ENCODE measurements around the gene ATP9A. TPM values are rescaled to one million over a fixed set of nuclear protein-coding genes. Genes with fewer than 3 reads are reported as not detected.
"Not testable (repeated sequence)": the region's sequence is repeated elsewhere in the genome, so short reads cannot be mapped to it uniquely, and the experiment has no call there.

The ATP9A gene
- 8.6 TPM for polyA plus RNA-seq (2013, experiment 1 of 2)
- polyA plus RNA-seq (2013, experiment 2 of 2): 7.2 TPM

- Histone ChIP-seq H3K4me1 (ENCODE audit: control insufficient read depth, insufficient read depth, low read length, poor library complexity, severe bottlenecking) (no peaks in the 10 kb centered on the region), H3K36me3 (ENCODE audit: control insufficient read depth, insufficient read depth, low read length) (peaks cover 7% of the 10 kb centered on the region), H3K9me3 (ENCODE audit: control insufficient read depth, low read length) (no peaks in the 10 kb centered on the region), H3K27ac (ENCODE audit: low read depth, low read length, severe bottlenecking) (no peak within 1 kb of the TSS), H3K4me3 (ENCODE audit: extremely low read depth, insufficient read depth, low read length, poor library complexity, severe bottlenecking) (peak within 1 kb of the TSS; percentile 61)
- 2% methylated on average over 50 to 95 of the region's 131 CpGs for WGBS, 2 experiments (ENCODE audit: insufficient coverage in 2 of 2)
Measured at GRCh38 chr20:51767867-51768758, at the start of gene ATP9A. Gene ATP9A, minus strand, starts transcription at chr20:51768390. Its CDS starts 21 bp downstream, at chr20:51768369.

GRCh38 chr20:51816856-51817255 lies 48.7 kb upstream of the ATP9A start:
- H3K27ac ChIP-seq (ENCODE audit: low read depth, low read length, severe bottlenecking); H3K4me1 ChIP-seq (ENCODE audit: control insufficient read depth, insufficient read depth, low read length, poor library complexity, severe bottlenecking); H3K9me3 ChIP-seq (ENCODE audit: control insufficient read depth, low read length); H3K36me3 ChIP-seq (ENCODE audit: control insufficient read depth, insufficient read depth, low read length); H3K4me3 ChIP-seq (ENCODE audit: extremely low read depth, insufficient read depth, low read length, poor library complexity, severe bottlenecking): not testable (repeated sequence)
- WGBS, 2 experiments (ENCODE audit: insufficient coverage in 2 of 2): 90 to 91% methylated on average over 6 of the region's 8 CpGs

- H3K9me3 ChIP-seq (ENCODE audit: control insufficient read depth, low read length): no peaks in the 10 kb centered on the region
- H3K4me3 ChIP-seq (ENCODE audit: extremely low read depth, insufficient read depth, low read length, poor library complexity, severe bottlenecking): no peak overlapping the region
- H3K27ac ChIP-seq (ENCODE audit: low read depth, low read length, severe bottlenecking): no peak overlapping the region
- H3K4me1 ChIP-seq (ENCODE audit: control insufficient read depth, insufficient read depth, low read length, poor library complexity, severe bottlenecking): no peaks in the 10 kb centered on the region
- 87 to 88% methylated on average over 4 to 5 of the region's 5 CpGs for WGBS, 2 experiments (ENCODE audit: insufficient coverage in 2 of 2)
- H3K36me3 ChIP-seq (ENCODE audit: control insufficient read depth, insufficient read depth, low read length): no peaks in the 10 kb centered on the region
Measured at GRCh38 chr20:51815383-51816076, 47.3 kb upstream of the ATP9A start.

GRCh38 chr20:51812861-51813260 lies 44.7 kb upstream of the ATP9A start:
- Histone ChIP-seq H3K9me3 (ENCODE audit: control insufficient read depth, low read length) (no peaks in the 10 kb centered on the region), H3K4me3 (ENCODE audit: extremely low read depth, insufficient read depth, low read length, poor library complexity, severe bottlenecking) (no peak overlapping the region), H3K27ac (ENCODE audit: low read depth, low read length, severe bottlenecking) (no peak overlapping the region), H3K4me1 (ENCODE audit: control insufficient read depth, insufficient read depth, low read length, poor library complexity, severe bottlenecking) (no peaks in the 10 kb centered on the region), H3K36me3 (ENCODE audit: control insufficient read depth, insufficient read depth, low read length) (no peaks in the 10 kb centered on the region)
- 91 to 95% methylated on average over 4 of the region's 4 CpGs for WGBS, 2 experiments (ENCODE audit: insufficient coverage in 2 of 2)

GRCh38 chr20:51811514-51812128 lies 43.4 kb upstream of the ATP9A start:
- H3K27ac ChIP-seq (ENCODE audit: low read depth, low read length, severe bottlenecking): no peak overlapping the region
- 27 to 42% methylated on average over 2 to 3 of the region's 8 CpGs for WGBS, 2 experiments (ENCODE audit: insufficient coverage in 2 of 2)
- no peak overlapping the region for H3K4me3 ChIP-seq (ENCODE audit: extremely low read depth, insufficient read depth, low read length, poor library complexity, severe bottlenecking)
- H3K36me3 ChIP-seq (ENCODE audit: control insufficient read depth, insufficient read depth, low read length): no peaks in the 10 kb centered on the region
- H3K4me1 ChIP-seq (ENCODE audit: control insufficient read depth, insufficient read depth, low read length, poor library complexity, severe bottlenecking): no peaks in the 10 kb centered on the region
- H3K9me3 ChIP-seq (ENCODE audit: control insufficient read depth, low read length): no peaks in the 10 kb centered on the region

GRCh38 chr20:51811042-51811355 lies 42.8 kb upstream of the ATP9A start:
- 81 to 82% methylated on average over 2 to 3 of the region's 3 CpGs for WGBS, 2 experiments (ENCODE audit: insufficient coverage in 2 of 2)
- H3K4me3 ChIP-seq (ENCODE audit: extremely low read depth, insufficient read depth, low read length, poor library complexity, severe bottlenecking): no peak overlapping the region

GRCh38 chr20:51810155-51811041 lies 42.2 kb upstream of the ATP9A start:
- Histone ChIP-seq H3K9me3 (ENCODE audit: control insufficient read depth, low read length) (no peaks in the 10 kb centered on the region), H3K4me1 (ENCODE audit: control insufficient read depth, insufficient read depth, low read length, poor library complexity, severe bottlenecking) (no peaks in the 10 kb centered on the region), H3K4me3 (ENCODE audit: extremely low read depth, insufficient read depth, low read length, poor library complexity, severe bottlenecking) (no peak overlapping the region), H3K36me3 (ENCODE audit: control insufficient read depth, insufficient read depth, low read length) (no peaks in the 10 kb centered on the region), H3K27ac (ENCODE audit: low read depth, low read length, severe bottlenecking) (no peak overlapping the region)
- 90 to 96% methylated on average over 5 to 6 of the region's 13 CpGs for WGBS, 2 experiments (ENCODE audit: insufficient coverage in 2 of 2)

More at GRCh38 chr20:51811042-51811355, 42.8 kb upstream of the ATP9A start:
- Histone ChIP-seq H3K4me1 (ENCODE audit: control insufficient read depth, insufficient read depth, low read length, poor library complexity, severe bottlenecking) (no peaks in the 10 kb centered on the region), H3K9me3 (ENCODE audit: control insufficient read depth, low read length) (no peaks in the 10 kb centered on the region), H3K36me3 (ENCODE audit: control insufficient read depth, insufficient read depth, low read length) (no peaks in the 10 kb centered on the region), H3K27ac (ENCODE audit: low read depth, low read length, severe bottlenecking) (no peak overlapping the region)

- Histone ChIP-seq H3K9me3 (ENCODE audit: control insufficient read depth, low read length) (no peaks in the 10 kb centered on the region), H3K4me1 (ENCODE audit: control insufficient read depth, insufficient read depth, low read length, poor library complexity, severe bottlenecking) (no peaks in the 10 kb centered on the region), H3K4me3 (ENCODE audit: extremely low read depth, insufficient read depth, low read length, poor library complexity, severe bottlenecking) (no peak overlapping the region), H3K36me3 (ENCODE audit: control insufficient read depth, insufficient read depth, low read length) (no peaks in the 10 kb centered on the region), H3K27ac (ENCODE audit: low read depth, low read length, severe bottlenecking) (no peak overlapping the region)
- 83 to 85% methylated on average over 2 to 3 of the region's 5 CpGs for WGBS, 2 experiments (ENCODE audit: insufficient coverage in 2 of 2)
Measured at GRCh38 chr20:51807720-51808250, 39.6 kb upstream of the ATP9A start.

- no peak overlapping the region for H3K4me3 ChIP-seq (ENCODE audit: extremely low read depth, insufficient read depth, low read length, poor library complexity, severe bottlenecking)
- WGBS, 2 experiments (ENCODE audit: insufficient coverage in 2 of 2): 89 to 90% methylated on average over 7 of the region's 7 CpGs
- no peaks in the 10 kb centered on the region for H3K4me1 ChIP-seq (ENCODE audit: control insufficient read depth, insufficient read depth, low read length, poor library complexity, severe bottlenecking)
- no peaks in the 10 kb centered on the region for H3K9me3 ChIP-seq (ENCODE audit: control insufficient read depth, low read length)
- no peaks in the 10 kb centered on the region for H3K36me3 ChIP-seq (ENCODE audit: control insufficient read depth, insufficient read depth, low read length)
- H3K27ac ChIP-seq (ENCODE audit: low read depth, low read length, severe bottlenecking): no peak overlapping the region
Measured at GRCh38 chr20:51804754-51805153, 36.6 kb upstream of the ATP9A start.
